NCI-H446 (cell line): ENCODE measurements around the gene KDELR3.
A peak's percentile ranks its signal among the peaks of the same experiment; 100 is the strongest.

Experiments
- DNase-seq, 2 experiments: peaks; one replicate each; lab custom pipeline; 2025; lab: John Stamatoyannopoulos, UW

KDELR3 gene

DNA sequence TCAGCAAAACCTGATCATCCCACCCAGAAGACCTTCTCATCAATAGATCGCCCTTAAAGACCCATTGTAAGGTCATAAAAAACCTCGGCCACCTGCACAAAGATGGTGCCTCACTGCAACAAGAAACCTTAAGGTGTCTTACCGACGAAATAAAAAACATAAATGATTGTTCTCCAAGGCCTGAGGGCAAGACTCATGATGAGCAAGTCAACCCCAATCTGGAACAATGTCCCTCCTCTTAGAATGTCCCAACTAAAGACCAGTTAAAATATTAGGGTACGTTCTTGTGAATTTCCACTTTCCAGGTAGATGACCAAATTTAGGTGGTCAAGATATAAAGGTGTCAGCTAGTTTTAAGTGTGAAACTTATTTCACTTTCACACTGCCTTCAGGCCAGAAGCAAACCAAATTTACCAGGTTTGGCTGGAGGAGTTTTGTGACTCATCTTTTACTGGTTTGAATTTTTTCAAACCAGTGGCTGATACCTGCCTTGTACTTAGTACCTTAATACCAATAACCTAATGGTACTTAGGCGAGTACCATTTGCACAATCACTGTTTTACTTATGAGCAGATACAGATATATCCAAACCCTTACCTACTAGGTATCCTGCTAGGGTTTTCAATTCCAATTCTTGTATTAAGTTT lies 14.9 kb downstream of the KDELR3 start:
- no peak for DNase-seq

DNA sequence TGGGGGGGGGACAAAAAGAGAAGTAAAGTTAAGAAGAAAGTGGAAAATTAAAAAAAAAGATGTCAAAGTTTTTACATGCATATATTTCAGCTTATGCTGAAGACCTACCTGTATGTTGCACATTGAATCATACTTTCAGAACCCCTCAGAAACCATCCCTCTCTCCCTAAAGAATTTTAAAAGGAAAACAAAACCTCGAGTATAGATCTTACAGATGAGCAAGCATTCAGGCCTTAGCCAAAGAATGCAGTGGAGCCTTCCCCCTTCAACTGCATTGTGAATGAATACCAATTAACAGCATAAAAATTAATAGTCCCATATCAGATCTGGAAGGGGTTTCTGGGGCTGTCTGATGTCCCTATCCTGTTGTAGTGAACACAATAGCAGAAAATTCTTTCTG lies 16.3 kb downstream of the KDELR3 start:
- DNase-seq = no peak

DNA sequence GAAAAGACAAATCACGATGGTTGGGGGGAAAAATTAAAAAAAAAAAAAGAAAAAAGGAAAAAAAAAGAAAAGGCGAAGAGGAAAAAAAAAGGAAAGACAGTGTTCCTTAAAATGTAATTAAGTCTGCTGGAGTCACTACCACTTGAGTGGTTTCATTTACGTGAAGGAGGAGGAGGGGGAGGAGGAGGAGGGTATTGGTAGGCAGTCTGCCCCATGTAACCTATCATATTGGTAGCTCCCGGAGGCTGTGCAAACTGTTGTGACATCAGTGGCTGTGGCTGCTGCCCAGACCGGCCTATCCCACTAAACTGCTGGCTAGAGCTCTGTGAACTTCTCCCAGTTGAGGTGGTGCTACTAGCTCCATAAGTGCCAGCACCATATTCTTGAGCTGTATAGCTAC lies 17.9 kb downstream of the KDELR3 start:
- DNase-seq = no peak

DNA sequence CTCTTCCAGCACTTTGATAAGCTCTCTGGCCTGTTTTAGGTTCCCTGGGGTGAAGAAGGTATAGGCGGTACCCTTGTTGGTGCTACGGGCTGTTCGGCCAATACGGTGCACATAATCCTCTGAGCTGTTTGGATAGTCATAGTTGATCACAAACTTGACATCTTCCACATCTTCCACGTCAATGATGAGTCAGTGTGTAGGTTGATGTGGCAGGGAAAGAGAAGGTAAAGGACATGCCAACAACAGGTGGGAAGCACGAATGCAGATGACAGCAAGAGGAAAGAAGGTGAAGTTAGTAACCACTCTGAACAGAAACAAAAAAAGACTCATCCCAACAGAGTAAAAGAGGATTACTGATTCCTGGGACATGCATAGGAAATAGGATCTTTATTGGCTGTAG lies 20.1 kb downstream of the KDELR3 start:
- no peak for DNase-seq

DNA sequence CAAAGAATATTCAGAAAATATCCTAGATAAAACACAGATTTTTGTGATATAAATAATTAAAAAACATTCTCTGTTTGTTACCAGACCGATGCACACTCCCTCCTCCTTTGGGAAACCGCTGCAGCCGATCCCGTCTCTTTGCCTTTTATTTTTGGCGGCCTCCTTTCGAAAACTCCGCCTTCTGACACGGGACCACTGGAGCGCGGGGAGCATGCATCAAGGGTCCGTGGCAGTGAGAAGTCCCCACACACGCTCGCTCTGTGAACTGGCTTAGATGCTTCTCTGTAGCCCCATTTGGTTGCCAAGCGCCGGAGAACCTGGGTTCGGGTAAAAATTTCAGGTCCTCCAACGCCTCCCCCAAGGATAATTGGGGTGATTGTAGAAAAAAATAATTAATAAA lies 21.2 kb downstream of the KDELR3 start:
- DNase-seq = no peak

DNA sequence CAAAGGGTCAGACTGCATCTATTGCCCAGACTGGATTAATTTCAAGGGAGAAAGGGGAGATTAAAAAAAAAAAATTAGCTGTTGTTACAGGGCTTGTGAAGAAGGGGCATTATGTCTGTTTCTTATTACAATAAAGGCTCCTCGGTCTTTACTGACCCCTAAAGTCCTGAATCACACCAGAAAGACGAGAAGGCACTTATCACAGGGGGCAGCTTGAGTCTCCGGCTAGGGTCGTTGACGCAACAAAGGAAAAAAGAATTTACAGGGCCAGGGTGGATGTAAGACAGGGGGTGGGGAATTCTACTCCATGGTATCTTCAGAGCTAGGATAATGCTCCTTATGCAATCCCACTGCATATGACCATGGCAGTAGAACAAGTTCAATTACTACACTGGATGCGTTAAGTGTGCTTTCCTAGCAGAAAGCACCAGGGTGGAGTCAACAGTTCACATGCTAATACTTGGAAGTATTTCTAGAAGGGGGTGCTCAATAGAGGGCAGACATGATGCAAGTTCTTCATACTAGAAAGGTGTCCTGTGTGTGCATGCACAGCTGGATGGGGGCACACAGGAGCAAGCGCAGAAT lies 21.8 kb downstream of the KDELR3 start:
- no peak for DNase-seq

DNA sequence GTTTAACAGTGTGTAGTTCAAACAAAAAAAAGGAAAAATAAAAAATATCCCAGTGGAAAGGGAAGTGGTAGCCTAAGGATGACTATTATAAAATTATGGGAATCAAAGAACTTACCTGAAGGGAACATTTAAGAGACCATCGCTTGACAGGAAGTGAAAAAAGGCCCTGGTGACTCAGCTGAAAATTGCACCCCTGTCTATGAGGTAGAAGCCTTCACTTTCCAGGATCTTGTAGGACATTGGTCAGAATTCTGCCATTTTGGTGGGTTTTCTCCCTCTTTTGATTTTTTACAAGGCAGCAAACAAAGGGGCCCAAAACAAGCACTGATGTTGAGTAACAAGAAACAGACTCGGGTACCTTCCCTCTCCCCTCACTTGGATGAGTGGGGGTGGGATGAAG lies 22.6 kb downstream of the KDELR3 start:
- no peak for DNase-seq

DNA sequence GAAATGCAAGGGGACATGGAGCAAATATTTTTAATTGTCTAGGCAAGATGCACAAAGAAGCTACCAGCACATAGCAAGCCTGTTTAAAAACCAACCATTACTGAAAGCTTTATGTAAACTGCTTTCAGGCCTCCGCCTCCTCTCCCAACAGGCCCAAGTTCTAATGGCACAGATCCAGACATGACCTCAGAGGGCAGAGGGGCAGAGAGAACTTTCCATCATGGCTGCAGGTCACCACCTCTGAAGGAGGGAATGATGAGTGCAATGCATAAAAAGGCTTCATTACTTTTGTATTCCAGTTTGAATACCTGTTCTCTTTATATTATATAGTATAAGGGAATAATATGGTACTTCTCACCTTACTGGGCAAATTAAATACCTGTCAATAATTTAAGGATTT lies 23.0 kb downstream of the KDELR3 start:
- no peak for DNase-seq

DNA sequence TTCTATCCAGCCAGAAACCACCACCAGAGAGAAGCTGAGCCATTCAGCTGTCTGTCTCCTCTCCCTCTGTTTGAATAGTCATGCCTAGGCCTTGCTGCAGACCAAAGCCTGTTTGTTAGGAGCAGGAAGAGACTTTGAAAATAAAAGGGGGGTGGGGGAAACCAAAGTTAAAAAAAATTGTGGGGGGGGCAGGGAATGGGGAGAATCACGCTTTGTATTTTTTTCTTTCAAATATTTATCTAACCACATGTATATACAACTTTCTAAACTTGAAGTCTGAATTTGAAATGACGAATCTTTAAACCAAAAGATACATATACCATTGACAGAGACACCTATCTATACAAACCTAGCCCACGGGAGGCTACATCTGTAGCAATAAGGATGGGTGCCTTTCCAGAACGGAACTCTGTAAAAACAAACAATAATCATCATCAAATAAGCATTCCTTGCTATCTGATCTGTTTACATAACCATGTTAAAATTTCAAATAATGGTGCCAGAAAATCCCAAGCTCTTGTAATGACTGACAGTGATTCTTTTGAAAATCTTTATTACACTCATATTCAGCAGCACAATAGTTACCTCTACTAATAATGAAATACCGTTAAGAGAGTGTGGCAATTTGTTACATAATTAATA lies 23.9 kb downstream of the KDELR3 start:
- no peak for DNase-seq

DNA sequence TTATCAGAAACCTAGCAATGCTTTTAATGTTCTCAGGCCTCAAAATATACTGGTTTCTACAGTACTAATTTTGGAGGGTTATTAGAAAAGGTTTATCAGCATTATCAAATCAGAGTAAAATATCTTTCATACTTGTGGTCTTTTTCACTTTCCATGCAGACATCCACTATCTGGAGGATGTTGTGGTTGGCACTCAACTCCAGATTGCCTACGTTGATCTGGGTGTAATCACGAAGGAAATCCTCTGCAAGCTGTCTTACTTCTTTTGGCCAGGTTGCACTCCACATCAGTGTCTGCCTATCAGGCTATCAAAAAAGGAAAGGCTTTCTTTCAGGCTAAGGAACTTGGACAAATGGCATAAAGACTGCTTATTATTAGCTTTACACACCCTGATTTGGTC lies 26.6 kb downstream of the KDELR3 start:
- DNase-seq = no peak

DNA sequence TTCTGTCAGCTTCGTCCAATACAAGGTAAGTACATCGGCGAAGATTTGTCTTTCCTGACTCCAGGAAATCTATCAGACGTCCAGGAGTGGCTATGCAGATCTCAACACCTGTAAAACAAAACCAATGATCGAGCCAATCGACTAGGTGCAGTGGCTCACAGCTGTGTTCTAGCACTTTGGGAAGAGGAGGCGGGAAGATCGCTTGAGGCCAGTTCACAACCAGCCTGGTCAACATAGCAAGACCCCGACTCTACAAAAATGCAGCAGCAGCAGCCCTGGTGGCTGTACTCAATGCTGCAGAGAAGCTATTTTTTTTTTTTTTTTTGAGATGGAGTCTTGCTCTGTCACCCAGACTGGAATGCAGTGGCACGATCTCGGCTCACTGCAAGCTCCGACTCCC lies 27.0 kb downstream of the KDELR3 start:
- DNase-seq = no peak

DNA sequence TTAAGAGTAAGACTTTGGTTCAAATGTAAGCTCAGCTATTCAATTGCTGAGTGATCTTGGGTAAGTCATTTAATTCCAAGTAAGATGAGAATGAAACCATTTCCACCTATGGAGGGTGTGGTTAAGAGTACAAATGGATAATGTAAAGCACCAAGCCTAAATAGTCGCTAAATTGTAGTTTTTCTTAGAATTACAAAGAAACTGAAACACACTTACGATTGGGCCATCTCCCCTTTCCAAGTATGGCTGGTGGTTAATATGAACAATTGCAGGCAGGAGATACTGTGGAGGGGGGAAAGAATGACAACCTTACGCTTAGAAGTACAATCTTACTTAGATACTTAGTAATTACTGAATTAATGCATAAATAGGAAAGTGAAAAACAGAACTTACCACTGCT lies 30.0 kb downstream of the KDELR3 start:
- DNase-seq = no peak

DNA sequence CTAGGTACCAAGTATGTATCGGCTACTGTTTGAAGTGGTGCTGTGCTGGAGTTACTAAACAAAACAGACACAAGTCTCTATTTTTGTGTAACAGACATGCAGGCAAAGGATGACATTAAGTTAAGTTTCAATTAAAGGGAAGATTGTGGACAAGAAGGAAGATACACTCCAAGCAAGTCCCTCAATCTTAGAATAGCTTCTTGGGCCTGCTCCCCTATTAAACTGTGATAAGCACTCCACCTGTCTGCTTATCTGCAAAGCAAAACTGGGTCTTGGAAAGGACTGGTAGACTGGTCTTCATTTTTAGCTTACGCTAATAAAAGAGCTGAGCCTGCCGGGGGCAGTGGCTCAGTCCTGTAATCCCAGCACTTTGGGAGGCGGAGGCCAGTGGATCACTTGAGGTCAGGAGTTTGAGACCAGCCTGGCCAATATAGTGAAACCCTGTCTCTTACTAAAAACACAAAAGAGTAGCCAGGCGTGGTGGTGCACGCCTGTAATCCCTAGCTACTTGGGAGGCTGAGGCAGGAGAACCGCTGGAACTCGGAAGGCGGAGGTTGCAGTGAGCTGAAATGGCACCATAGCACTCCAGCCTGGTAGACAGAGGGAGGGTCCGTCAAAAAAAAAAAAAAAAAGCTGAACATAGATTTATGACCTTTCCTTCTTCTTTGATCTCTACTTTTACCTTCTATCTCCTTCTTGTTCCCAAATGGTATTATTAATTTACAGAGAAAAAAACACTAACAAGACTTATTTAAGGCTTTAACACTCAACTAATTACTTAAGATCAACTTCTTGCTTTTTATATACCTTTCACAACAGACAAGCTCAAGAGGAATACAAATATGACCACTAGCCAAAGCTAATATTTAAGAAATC lies 34.1 kb downstream of the KDELR3 start:
- no peak for DNase-seq

DNA sequence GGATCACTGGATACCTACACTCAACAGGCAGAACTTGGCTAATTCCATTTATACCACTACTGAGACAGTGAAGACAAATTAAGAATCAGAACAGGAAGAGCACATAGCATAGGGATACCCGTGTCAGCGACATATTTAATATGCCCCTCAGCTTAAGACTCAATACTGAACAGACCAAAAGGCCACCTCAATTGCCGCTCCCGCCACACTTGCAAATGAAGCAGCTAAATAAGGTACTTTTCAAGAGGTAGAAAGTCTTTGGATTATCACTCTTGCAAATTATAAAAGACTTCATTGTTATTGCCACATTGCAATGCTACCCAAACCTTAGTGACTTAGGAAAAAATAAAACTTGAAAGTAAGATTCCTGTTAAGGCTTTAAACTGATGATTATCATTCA lies 35.1 kb downstream of the KDELR3 start:
- DNase-seq = no peak

DNA sequence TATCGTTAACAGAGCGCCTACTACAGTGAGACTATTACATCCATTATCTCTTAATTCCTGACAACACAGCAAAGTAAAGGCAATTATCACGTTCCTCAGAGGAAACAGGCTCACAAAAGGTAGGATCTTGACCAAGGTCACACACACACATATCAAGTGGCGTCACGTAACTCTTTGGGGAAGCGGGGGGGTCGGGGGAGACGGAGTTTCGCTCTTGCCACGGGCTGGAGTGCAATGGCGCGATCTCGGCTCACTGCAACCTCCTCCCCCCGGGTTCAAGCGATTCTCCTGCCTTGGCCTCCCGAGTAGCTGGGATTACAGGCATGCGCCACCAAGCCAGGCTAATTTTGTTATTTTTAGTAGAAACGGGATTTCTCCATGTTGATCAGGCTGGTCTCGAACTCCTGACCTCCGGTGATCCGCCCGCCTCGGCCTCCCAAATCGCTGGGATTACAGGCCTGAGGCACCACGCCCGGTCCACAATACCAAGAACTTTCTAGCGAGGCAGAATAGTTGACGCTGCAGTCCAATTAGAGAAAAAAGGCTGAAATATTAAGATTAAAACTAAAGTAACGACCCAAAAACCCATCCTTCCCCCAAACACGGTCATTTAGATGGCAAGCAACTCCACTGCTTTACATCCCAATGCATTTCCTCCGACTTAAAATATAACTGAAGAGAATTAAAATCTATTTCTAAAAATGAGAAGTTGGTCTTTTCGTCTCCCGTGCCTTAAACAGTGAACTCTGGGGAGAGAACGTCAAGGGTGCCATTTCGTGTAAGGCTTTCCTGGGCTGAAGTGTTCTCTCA lies 37.0 kb downstream of the KDELR3 start:
- no peak for DNase-seq

DNA sequence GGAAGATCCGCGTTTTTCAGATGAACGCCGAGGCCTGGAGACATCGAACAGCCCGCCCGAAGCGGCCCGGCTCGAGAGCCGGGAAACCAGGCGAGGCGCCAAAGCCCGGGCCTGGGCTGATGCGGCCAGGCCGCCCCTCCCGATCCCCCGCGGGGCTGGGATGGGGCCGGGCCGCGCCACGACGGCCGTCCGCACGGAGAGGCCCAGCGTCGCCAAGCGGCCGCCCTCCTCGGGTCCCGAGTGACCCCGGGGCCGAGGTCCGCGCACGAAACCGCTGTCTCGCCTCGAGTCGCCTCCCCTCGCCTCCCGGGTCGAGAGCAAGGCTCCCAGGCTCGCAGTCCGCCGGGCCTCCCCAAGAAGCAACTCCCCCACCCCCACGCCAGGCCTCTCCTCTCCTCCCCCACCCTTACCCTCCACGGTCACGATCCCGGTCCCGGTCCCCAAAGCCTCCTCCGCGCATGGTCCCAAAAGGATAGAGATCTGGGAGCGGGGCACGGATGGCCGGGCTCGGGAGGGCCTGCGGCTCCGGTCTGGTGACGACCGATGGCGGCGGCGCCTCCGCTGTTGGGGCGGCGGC lies 37.7 kb downstream of the KDELR3 start:
- DNase-seq = peak; percentile 44 to 62

DNA sequence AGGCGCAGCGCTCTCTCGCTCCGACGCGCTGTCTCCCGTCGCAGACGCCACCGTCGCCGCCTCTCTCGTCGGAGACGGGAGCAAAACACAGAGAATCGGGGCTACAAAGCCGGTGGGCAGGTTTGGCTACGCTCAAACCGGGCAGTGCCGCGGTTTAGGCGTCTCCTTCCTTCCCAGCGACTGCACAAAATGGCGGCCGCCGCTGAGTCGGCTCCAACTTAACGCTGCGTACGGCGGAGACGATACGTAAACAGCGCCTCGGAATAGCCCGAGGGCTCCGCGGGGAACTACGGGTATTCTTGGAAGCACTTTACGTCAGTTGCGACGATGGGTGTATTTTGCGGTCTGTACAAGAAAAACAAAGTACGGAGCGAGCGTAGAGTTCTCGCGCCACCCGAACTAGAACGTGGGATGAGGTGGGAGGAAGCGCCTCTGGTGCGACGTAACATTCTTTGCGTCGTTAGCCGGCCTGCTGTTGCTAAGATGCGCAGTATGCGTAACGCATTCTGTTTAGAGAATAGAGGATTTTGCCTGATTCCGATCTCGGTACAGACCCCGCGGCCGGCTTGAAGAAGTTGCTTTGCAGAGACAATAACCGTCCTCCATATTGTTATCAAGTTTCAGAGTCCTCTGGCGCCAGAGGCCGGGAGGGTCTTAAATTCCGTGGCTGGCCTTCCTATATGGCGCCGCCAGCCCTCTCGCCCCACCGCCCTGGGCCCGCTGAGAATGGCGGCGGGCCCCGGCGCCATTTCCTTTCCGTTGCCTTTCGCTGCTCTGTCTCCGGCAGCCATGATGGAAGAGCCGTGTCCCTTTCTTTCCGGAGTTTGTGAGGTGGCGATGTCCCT lies 38.4 kb downstream of the KDELR3 start, which contains the start of gene DDX17:
DDX17 (minus strand) TSS at position 194 of the 845 bp plus-strand sequence.
- DNase-seq = peak; percentile 92 to 95

DNA sequence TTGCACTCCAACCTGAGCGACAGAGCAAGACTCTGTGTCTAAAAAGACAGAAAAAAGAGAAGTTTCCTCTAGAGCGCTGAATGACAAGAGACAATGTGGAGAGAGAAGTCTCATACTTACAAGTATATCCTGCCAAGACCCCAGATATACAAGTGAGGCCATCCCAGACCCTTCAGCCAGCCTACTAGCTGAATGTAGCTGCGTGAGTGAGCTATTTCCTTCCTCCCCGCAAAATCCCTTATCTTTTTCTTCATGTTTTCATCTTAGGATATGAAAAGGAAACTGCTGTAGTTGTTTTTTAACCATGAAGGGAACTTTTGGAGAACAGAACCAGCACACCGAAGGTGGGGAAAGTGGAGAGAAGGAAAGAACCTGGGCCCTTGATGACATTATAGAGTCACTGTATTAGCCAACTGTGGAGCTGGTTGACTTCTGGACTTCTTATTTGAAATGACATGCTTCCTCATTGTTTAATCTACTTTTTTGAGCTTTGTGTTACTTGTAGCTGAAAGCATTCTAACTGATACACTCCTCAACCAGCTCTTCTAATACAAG lies 42.6 kb downstream of the KDELR3 start:
- no peak for DNase-seq

DNA sequence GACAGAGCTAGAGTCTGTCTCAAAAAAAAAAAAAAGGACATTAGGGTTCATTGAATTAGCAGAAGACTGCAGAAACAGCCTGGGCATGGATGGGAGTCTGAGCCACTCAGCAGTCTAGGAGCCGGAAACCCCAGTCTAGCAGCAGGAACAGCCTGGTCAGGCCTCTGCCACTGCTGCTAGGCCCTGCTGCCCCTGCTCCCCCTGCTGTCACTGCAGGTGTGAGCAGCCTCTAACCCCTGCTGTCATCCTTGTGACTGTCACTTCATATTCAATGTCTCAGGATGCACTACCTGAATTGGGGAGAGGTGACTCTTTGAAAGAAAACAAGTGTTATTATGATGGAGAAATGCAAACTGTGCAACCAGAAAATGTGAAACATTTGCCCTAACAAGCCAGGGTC lies 45.2 kb downstream of the KDELR3 start:
- DNase-seq = no peak

DNA sequence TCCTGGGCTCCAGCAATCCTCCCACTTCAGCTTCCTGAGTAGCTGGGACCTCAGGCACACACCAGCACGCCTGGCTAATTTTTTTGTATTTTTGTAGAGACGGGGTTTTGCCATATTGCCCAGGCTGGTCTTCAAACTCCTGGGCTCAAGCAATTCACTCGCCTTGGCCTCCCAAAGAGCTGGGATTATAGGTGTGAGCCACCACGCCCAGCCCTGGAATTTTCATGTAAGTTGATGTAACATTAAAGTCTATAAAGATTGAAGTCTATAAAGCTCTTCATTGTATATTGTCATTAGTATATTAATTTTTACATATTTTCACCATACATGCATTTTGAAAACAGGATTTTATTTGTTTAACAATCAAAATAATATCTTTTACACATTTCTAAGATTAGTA lies 50.7 kb downstream of the KDELR3 start:
- no peak for DNase-seq
